Activated T-cell treated with anti-CD3 and anti-CD28 coated beads for 24 hours (primary cell): Measurements from ENCODE around the gene ACBD7.

Experiments
- DNase-seq: peaks from one replicate; pipeline ENCODE4 v3.0.0-alpha.2; 2020; ENCODE audit warnings: low read depth

ACBD7 gene

GRCh38 chr10:15091418-15091817 lies 2.8 kb upstream of the ACBD7 start:
- no peak for DNase-seq

DNA sequence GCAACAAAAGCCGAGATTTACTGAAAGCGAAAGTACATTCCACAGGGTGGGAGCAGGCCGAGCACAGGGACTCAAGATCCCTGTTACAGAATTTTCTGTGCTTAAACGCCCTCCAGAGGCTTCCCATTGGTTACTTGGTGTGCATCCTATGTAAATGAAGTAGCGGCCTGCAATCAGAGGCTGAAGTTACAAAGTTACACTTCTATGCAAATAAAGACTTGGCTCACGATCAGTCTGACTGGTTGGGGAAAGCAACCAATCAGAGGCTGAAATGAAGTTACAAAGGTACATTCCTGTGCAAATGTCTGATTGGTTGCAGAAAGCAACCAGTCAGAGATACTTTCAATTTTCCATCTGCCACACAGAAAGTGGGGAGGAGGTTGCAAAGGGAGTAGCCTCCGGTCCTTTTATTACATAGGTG lies 4.1 kb downstream of the ACBD7 start:
- no peak for DNase-seq

DNA sequence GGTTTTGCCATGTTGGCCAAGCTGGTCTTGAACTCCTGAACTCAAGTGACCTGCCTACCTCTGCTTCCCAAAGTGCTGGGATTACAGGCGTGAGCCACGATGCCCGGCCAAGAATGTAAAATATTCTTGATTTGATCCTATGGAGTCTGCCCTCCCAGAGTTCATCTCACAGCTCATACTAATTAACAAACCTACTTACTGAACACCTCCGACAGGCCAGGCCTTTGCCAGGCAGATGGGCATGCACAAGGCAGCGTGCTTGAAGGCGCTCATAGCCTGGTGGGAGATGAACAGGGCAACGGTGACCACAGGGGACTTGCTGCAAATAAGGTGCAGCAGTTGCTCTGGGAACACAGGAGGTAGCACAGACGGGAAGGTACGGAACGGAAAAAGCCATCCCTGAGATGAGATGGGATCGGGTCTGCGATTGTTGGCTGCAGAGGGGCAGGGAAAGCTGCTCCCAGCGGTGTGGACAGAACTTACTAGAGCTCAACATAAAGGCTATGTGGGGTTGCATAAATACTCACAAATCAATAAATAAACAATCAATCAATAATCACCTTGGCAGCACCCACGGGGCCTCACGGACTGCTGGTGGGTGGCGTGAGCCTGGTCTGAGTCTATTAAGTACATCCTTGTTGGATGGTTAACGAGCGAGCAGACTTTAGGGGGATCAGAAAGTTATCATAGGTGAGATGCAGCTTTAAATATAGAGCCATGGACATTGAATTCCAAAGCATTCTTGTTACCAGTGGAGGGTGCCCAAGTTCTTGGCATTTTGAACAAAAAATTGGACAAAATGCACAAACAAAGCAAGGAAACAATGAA lies 4.7 kb downstream of the ACBD7 start:
- no peak for DNase-seq

GRCh38 chr10:15075421-15075820 lies 13.2 kb downstream of the ACBD7 start:
- DNase-seq = no peak

DNA sequence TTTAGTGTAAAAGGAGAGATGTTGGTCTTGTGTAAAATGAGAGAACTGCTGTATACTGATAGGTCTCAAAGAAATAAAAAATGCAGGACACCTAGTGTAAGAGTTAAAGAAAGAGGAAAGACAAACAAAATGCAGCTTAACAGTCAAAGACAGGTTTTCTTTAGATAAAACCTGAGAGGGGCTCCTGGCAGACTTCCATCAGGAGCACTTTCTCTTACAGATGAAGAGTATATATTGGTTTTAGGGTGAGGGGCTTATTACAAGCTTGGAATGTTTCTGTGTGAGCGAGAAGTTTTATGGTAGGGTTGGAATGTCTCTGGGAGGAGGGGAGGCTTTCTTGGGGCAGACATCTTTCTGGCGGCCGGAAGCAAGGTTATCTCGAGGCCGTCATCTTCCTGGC lies 16.2 kb downstream of the ACBD7 start:
- DNase-seq = no peak

- no peak for DNase-seq
Measured at GRCh38 chr10:15069230-15069629, 19.3 kb downstream of the ACBD7 start.

DNA sequence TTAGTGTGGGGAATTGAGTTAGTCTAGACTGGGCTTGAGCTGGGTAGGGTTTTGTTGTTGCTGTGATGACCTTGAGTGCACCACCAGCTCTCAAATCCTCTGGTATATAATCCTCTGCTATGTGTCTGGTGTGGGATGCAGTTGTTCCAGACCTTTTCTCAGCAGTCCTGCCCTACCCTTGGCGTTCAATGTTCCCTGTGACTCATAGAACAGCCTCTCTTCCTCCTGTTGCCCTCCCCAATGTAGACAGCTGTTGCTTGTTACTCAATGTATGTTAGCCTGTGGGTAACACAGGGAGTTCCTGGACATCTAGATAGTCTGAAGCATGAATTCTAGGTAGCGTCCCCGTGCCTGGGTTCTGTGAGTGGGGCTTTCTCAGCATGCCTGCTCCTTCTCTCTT lies 19.8 kb downstream of the ACBD7 start:
- DNase-seq = no peak

DNA sequence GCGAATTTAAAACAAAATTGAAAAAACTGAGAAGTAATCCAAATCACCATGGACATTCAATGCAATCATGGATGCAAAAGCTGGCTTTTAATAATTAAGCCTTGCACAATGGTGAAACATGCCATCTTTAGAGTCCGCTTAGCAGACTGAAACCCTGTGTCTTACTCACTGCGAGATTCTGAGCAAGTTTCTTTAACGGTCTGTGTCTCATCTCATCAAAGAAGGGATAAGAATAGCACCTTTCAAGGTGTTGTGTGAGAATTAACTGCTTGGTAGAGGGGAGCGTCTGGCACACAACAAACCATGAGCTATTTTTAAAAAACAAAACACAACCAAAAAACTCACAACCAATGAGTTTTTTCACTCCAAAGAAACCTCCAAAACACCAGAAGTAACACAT lies 21.4 kb downstream of the ACBD7 start:
- no peak for DNase-seq

- no peak for DNase-seq
Measured at GRCh38 chr10:15060638-15061037, 27.9 kb downstream of the ACBD7 start.

- no peak for DNase-seq
Measured at GRCh38 chr10:15059914-15060313, 28.7 kb downstream of the ACBD7 start.

- no peak for DNase-seq
Measured at GRCh38 chr10:15058689-15059088, 29.9 kb downstream of the ACBD7 start.

- DNase-seq = no peak
Measured at GRCh38 chr10:15053061-15053460, 35.5 kb downstream of the ACBD7 start.

- DNase-seq = no peak
Measured at GRCh38 chr10:15052121-15052520, 36.5 kb downstream of the ACBD7 start.

DNA sequence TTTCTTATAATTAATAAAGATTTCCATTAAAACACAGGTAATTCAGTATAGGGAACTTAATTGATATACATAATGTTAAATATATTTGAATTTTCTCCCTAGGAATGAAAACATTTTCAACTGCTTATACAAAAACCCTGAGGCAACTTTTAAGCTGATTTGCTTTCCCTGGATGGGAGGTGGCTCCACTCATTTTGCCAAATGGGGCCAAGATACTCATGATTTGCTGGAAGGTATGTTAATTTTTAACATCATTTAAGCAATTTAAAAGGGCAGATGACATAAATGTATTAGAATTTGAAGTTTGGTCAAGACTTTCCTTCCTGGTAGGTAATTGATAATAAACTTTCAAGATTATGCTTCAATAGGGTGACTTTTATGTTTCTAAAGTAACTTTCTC lies 39.0 kb downstream of the ACBD7 start:
- no peak for DNase-seq

GRCh38 chr10:15046626-15047025 lies 42.0 kb downstream of the ACBD7 start:
- no peak for DNase-seq

- DNase-seq = no peak
Measured at GRCh38 chr10:15045380-15045779, 43.2 kb downstream of the ACBD7 start.

DNA sequence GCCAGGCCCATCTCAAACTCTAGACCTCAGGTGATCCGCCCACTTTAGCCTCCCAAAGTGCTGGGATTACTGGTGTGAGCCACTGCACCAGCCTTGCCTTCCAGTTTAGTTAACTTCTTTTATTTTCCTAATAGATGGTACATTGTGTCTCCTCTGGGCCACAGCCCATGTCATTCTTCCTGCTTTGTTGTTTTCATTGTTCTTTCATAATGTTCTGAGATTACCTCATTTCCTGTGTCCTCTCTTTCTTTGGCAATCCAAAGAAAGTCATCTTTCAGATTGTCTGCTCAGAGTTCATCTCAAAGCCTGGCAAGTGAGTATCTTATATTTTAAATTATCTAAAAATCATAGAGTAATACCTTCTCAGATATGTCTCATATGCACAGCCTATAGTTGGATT lies 44.9 kb downstream of the ACBD7 start, which contains the start of gene OLAH:
OLAH (plus strand) TSS at position 270 of the 400 bp plus-strand sequence. CDS start 3,346 bp downstream, outside the sequence.
- DNase-seq = no peak

DNA sequence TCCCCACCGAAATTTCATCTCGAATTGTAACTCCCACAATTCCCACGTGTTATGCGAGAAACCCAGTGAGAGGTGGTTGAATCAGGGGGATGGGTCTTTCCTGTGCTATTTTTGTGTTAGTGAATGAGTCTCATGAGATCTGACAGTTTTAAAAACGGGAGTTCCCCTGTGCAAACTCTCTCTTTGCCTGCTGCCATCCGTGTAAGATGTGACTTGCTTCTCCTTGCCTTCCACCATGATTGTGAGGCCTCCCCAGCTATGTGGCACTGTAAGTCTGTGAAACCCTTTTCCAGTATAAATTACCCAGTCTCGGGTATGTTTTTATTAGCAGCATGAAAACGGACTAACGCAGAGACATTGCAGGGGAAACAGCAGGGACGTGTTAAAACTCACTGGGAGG lies 50.2 kb downstream of the ACBD7 start:
- DNase-seq = no peak

DNA sequence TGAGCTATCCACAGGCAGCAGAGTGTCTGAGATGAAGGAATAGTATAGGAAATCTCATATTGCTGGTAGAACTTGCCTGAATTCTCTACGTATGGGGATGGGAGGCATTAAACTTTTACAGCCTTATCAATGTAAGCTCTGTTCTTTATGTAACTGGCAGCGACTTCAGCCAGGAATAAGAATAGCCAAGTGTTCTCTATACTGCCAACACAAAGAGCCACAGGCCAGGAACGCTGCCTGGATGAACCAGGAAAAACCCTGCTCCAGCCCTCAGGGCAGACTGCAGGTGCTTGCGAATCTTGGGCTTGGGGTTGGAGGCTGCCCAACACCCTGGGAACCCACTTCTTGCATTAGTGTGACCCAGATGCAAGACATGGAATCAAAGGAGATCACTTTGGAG lies 50.9 kb downstream of the ACBD7 start:
- DNase-seq = no peak

GRCh38 chr10:15035385-15036301 lies 52.9 kb downstream of the ACBD7 start:
- DNase-seq = no peak

- DNase-seq = no peak
Measured at GRCh38 chr10:15027741-15028140, 60.8 kb downstream of the ACBD7 start.
